SK-N-SH (cell line): ENCODE data around the gene IRX5.

ENCODE experiments used
- EP300 ChIP-seq, 2 experiments: IDR thresholded peaks; 2 replicates each; pipeline versions ENCODE4 v1.4.0 to v1.6.1; 2012; ENCODE audit warnings: borderline replicate concordance in 1 of 2, low read depth in 1 of 2, low read length in 1 of 2
- FOXJ3 ChIP-seq: sonication (generic); formaldehyde crosslinking; IDR thresholded peaks from 2 replicates; pipeline ENCODE4 v1.5.1; 2020; ENCODE audit warnings: mild to moderate bottlenecking, missing genetic modification reagents
- GABPA ChIP-seq: IDR thresholded peaks from 2 replicates; pipeline ENCODE4 v1.4.0; 2012; ENCODE audit warnings: low read depth, mild to moderate bottlenecking
- POLR2AphosphoS5 ChIP-seq: IDR thresholded peaks from 2 replicates; pipeline ENCODE4 v1.6.1; 2012; ENCODE audit warnings: low read depth, low read length
- RAD21 ChIP-seq: IDR thresholded peaks from 2 replicates; pipeline ENCODE4 v1.6.1; 2012; ENCODE audit warnings: mild to moderate bottlenecking, low read length
- RCOR1 ChIP-seq: fragments of 150-350 bp; IDR thresholded peaks from 2 replicates; pipeline ENCODE4 v1.6.1; 2017; ENCODE audit warnings: antibody characterized with exemption, low read length
- TCF12 ChIP-seq: IDR thresholded peaks from 2 replicates; pipeline ENCODE4 v1.4.0; 2012
- YY1 ChIP-seq: IDR thresholded peaks from 2 replicates; pipeline ENCODE4 v1.4.0; 2012; ENCODE audit warnings: low read depth, mild to moderate bottlenecking
- TF ChIP-seq, protein P1 (sequence below): fragments of 200-600 bp; sonication (generic); IDR thresholded peaks from 2 replicates; pipeline ENCODE4 v1.6.1; 2017; ENCODE audit warnings: antibody characterized with exemption, mild to moderate bottlenecking, moderate library complexity
- TF ChIP-seq, protein P2 (sequence below): IDR thresholded peaks from 2 replicates; pipeline ENCODE4 v1.4.0; 2012; ENCODE audit warnings: low read depth
- TF ChIP-seq, protein P3 (sequence below): IDR thresholded peaks from 2 replicates; pipeline ENCODE4 v1.4.0; 2012; ENCODE audit warnings: low read depth, borderline replicate concordance
- TF ChIP-seq, protein P4 (sequence below): IDR thresholded peaks from 2 replicates; pipeline ENCODE4 v1.6.1; 2012; ENCODE audit warnings: mild to moderate bottlenecking, low read depth, low read length, moderate library complexity
- TF ChIP-seq, protein P5 (sequence below): IDR thresholded peaks from 2 replicates; pipeline ENCODE4 v1.4.0; 2012; ENCODE audit warnings: low read depth, borderline replicate concordance
- TF ChIP-seq, protein P6 (sequence below): fragments of 150-350 bp; IDR thresholded peaks from 2 replicates; pipeline ENCODE4 v1.6.1; 2017; ENCODE audit warnings: antibody characterized with exemption, low read length, low read depth, borderline replicate concordance

DNA sequence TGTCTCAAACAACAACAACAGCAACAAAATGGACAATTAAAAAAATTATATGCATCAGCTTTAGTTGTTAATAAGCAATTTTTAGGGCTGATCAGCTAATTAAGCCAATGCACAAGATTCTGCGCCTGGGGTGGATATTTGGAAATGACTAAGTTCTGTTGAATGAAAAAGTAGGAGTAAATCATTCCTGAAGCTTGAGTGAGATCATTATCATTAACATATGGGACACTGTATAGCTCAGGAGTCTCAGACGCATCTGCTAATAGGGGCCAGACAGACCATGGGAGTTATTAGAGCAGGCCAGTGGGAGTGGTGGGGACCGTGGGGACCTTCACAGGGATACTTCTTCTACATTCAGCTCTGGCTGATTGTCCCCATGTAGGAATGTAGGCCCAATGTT, 22.8 kb downstream of the IRX5 start:
- TF ChIP-seq TCF12 (no peak), YY1 (no peak), POLR2AphosphoS5 (no peak), RAD21 (no peak), FOXJ3 (CRISPR knock-in tag) (no peak), EP300 (IDR thresholded peaks at IDR 0.05; ENCODE audit: borderline replicate concordance in 1 of 2, low read depth in 1 of 2, low read length in 1 of 2) (no peak), GABPA (no peak), RCOR1 (no peak)
- TF ChIP-seq, protein P1, sequence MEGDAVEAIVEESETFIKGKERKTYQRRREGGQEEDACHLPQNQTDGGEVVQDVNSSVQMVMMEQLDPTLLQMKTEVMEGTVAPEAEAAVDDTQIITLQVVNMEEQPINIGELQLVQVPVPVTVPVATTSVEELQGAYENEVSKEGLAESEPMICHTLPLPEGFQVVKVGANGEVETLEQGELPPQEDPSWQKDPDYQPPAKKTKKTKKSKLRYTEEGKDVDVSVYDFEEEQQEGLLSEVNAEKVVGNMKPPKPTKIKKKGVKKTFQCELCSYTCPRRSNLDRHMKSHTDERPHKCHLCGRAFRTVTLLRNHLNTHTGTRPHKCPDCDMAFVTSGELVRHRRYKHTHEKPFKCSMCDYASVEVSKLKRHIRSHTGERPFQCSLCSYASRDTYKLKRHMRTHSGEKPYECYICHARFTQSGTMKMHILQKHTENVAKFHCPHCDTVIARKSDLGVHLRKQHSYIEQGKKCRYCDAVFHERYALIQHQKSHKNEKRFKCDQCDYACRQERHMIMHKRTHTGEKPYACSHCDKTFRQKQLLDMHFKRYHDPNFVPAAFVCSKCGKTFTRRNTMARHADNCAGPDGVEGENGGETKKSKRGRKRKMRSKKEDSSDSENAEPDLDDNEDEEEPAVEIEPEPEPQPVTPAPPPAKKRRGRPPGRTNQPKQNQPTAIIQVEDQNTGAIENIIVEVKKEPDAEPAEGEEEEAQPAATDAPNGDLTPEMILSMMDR = no peak
- TF ChIP-seq, protein P2, sequence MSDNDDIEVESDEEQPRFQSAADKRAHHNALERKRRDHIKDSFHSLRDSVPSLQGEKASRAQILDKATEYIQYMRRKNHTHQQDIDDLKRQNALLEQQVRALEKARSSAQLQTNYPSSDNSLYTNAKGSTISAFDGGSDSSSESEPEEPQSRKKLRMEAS = no peak
- TF ChIP-seq, protein P3, sequence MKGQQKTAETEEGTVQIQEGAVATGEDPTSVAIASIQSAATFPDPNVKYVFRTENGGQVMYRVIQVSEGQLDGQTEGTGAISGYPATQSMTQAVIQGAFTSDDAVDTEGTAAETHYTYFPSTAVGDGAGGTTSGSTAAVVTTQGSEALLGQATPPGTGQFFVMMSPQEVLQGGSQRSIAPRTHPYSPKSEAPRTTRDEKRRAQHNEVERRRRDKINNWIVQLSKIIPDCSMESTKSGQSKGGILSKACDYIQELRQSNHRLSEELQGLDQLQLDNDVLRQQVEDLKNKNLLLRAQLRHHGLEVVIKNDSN = no peak
- TF ChIP-seq, protein P4, sequence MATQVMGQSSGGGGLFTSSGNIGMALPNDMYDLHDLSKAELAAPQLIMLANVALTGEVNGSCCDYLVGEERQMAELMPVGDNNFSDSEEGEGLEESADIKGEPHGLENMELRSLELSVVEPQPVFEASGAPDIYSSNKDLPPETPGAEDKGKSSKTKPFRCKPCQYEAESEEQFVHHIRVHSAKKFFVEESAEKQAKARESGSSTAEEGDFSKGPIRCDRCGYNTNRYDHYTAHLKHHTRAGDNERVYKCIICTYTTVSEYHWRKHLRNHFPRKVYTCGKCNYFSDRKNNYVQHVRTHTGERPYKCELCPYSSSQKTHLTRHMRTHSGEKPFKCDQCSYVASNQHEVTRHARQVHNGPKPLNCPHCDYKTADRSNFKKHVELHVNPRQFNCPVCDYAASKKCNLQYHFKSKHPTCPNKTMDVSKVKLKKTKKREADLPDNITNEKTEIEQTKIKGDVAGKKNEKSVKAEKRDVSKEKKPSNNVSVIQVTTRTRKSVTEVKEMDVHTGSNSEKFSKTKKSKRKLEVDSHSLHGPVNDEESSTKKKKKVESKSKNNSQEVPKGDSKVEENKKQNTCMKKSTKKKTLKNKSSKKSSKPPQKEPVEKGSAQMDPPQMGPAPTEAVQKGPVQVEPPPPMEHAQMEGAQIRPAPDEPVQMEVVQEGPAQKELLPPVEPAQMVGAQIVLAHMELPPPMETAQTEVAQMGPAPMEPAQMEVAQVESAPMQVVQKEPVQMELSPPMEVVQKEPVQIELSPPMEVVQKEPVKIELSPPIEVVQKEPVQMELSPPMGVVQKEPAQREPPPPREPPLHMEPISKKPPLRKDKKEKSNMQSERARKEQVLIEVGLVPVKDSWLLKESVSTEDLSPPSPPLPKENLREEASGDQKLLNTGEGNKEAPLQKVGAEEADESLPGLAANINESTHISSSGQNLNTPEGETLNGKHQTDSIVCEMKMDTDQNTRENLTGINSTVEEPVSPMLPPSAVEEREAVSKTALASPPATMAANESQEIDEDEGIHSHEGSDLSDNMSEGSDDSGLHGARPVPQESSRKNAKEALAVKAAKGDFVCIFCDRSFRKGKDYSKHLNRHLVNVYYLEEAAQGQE = no peak
- TF ChIP-seq, protein P5, sequence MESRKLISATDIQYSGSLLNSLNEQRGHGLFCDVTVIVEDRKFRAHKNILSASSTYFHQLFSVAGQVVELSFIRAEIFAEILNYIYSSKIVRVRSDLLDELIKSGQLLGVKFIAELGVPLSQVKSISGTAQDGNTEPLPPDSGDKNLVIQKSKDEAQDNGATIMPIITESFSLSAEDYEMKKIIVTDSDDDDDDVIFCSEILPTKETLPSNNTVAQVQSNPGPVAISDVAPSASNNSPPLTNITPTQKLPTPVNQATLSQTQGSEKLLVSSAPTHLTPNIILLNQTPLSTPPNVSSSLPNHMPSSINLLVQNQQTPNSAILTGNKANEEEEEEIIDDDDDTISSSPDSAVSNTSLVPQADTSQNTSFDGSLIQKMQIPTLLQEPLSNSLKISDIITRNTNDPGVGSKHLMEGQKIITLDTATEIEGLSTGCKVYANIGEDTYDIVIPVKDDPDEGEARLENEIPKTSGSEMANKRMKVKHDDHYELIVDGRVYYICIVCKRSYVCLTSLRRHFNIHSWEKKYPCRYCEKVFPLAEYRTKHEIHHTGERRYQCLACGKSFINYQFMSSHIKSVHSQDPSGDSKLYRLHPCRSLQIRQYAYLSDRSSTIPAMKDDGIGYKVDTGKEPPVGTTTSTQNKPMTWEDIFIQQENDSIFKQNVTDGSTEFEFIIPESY = no peak
- TF ChIP-seq, protein P6, sequence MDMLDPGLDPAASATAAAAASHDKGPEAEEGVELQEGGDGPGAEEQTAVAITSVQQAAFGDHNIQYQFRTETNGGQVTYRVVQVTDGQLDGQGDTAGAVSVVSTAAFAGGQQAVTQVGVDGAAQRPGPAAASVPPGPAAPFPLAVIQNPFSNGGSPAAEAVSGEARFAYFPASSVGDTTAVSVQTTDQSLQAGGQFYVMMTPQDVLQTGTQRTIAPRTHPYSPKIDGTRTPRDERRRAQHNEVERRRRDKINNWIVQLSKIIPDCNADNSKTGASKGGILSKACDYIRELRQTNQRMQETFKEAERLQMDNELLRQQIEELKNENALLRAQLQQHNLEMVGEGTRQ = no peak
